ENCODE data around the gene PSME2. TPM values are rescaled to one million over a fixed set of nuclear protein-coding genes. Genes with fewer than 3 reads are reported as not detected.
A peak's percentile ranks its signal among the peaks of the same experiment; 100 is the strongest.

Gene PSME2
- total and polyA plus RNA-seq, 2 experiments from 2014 or later = 54.0 to 259 TPM

GRCh38 chr14:24162093-24162492 is 15.7 kb upstream of the PSME2 start:
- Mint-ChIP-seq H3K27ac (no peak overlapping the region), H3K9me3 (no peaks in the 10 kb centered on the region), H3K27me3 (ENCODE audit: insufficient read depth, low read depth, poor library complexity) (peaks cover 4% of the 10 kb centered on the region), H3K36me3 (ENCODE audit: low read depth) (peaks cover 55% of the 10 kb centered on the region), H3K4me1 (peaks cover 9% of the 10 kb centered on the region), H3K4me3 (peak overlapping the region; percentile 69)
- H2AFZ ChIP-seq = no peak overlapping the region
- H3K9me2 ChIP-seq (ENCODE audit: insufficient read depth) = no peaks in the 10 kb centered on the region
- no peaks in the 10 kb centered on the region for H3K27me3 ChIP-seq (ENCODE audit: insufficient read depth)
- no peak for TF ChIP-seq EZH2phosphoT487 (IDR thresholded peaks at IDR 0.05; ENCODE audit: unreplicated experiment)
- TF ChIP-seq, protein P1, sequence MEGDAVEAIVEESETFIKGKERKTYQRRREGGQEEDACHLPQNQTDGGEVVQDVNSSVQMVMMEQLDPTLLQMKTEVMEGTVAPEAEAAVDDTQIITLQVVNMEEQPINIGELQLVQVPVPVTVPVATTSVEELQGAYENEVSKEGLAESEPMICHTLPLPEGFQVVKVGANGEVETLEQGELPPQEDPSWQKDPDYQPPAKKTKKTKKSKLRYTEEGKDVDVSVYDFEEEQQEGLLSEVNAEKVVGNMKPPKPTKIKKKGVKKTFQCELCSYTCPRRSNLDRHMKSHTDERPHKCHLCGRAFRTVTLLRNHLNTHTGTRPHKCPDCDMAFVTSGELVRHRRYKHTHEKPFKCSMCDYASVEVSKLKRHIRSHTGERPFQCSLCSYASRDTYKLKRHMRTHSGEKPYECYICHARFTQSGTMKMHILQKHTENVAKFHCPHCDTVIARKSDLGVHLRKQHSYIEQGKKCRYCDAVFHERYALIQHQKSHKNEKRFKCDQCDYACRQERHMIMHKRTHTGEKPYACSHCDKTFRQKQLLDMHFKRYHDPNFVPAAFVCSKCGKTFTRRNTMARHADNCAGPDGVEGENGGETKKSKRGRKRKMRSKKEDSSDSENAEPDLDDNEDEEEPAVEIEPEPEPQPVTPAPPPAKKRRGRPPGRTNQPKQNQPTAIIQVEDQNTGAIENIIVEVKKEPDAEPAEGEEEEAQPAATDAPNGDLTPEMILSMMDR (conservative IDR thresholded peaks at IDR 0.05; ENCODE audit: low read depth in 2 of 2) = no peak
- no peak for TF ChIP-seq REST (IDR thresholded peaks at IDR 0.05; ENCODE audit: unreplicated experiment)
- TF ChIP-seq ZNF462 (CRISPR knock-in tag; IDR thresholded peaks at IDR 0.05) = no peak
- TF ChIP-seq JUNB (IDR thresholded peaks at IDR 0.05; ENCODE audit: unreplicated experiment) = no peak
- TF ChIP-seq CREB1 (CRISPR knock-in tag; IDR thresholded peaks at IDR 0.05; ENCODE audit: low read depth) = no peak
- TF ChIP-seq ZNF331 (CRISPR knock-in tag; IDR thresholded peaks at IDR 0.05; ENCODE audit: low read depth) = no peak
- no peak for TF ChIP-seq EZH2 (IDR thresholded peaks at IDR 0.05; ENCODE audit: low read depth, unreplicated experiment)
- no peak for TF ChIP-seq NANOG (IDR thresholded peaks at IDR 0.05; ENCODE audit: borderline replicate concordance)
- TF ChIP-seq POLR2AphosphoS5 (IDR thresholded peaks at IDR 0.05; ENCODE audit: low read depth) = no peak
- TF ChIP-seq, protein P2, sequence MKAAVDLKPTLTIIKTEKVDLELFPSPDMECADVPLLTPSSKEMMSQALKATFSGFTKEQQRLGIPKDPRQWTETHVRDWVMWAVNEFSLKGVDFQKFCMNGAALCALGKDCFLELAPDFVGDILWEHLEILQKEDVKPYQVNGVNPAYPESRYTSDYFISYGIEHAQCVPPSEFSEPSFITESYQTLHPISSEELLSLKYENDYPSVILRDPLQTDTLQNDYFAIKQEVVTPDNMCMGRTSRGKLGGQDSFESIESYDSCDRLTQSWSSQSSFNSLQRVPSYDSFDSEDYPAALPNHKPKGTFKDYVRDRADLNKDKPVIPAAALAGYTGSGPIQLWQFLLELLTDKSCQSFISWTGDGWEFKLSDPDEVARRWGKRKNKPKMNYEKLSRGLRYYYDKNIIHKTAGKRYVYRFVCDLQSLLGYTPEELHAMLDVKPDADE (IDR thresholded peaks at IDR 0.05) = no peak
- TF ChIP-seq ZNF114 (CRISPR knock-in tag; IDR thresholded peaks at IDR 0.05) = no peak
- no peak for TF ChIP-seq STAT1 (IDR thresholded peaks at IDR 0.05; ENCODE audit: unreplicated experiment)
- no peak overlapping the region for H3K4me2 ChIP-seq
- peaks cover 3% of the 10 kb centered on the region; the same call in 1 of the 2 replicates for H4K20me1 ChIP-seq (replicated peaks; ENCODE audit: insufficient read depth)
- DNase-seq (ENCODE audit: low spot score) (no peak), ATAC-seq (no peak)
- H3K36me3 ChIP-seq (ENCODE audit: insufficient read depth) = 0 out of 2 replicates have a peak, but pooled peaks cover 5% of the 10 kb centered on the region
- no peak overlapping the region for H3K4me3 ChIP-seq
- no peaks in the 10 kb centered on the region for H3K79me2 ChIP-seq (replicated peaks; ENCODE audit: insufficient read depth)
- H3K4me1 ChIP-seq (ENCODE audit: insufficient read depth) = peaks cover 11% of the 10 kb centered on the region
- H3F3A ChIP-seq (replicated peaks; ENCODE audit: low read depth) = peaks cover 12% of the 10 kb centered on the region; the same call in 1 of the 2 replicates
- no peak overlapping the region for H3K27ac ChIP-seq (ENCODE audit: low read depth)
